SK-N-SH (cell line): Measurements from ENCODE around the gene GPR161. TPM values are rescaled to one million over a fixed set of nuclear protein-coding genes. Genes with fewer than 3 reads are reported as not detected.

Experiments
- CTCF ChIA-PET: fragments of 300-600, 350-600 bp; formaldehyde crosslinking; extraction: SDS; loops from one replicate; lab custom pipeline; 2021; lab: Yijun Ruan, JAX
- POLR2A ChIA-PET: fragments of 350-600 bp; sonication (Branson Sonifier 250); formaldehyde crosslinking; extraction: SDS; loops from one replicate; lab custom pipeline; 2020; ENCODE audit warnings: antibody characterized with exemption, inconsistent platforms; lab: Yijun Ruan, JAX
- DNase-seq: peaks from one replicate; pipeline ENCODE4 v3.0.0; 2012
- H2AFZ ChIP-seq: fragments of 200-600 bp; sonication (generic); 2 replicates; pipeline ENCODE4 v1.8.1; 2016; ENCODE audit warnings: antibody characterized with exemption, mild to moderate bottlenecking, low read depth
- H3F3A ChIP-seq: fragments of 200-600 bp; sonication (generic); replicated peaks from 2 replicates; pipeline ENCODE3; 2016; ENCODE audit warnings: antibody characterized with exemption, mild to moderate bottlenecking; ENCODE audit not compliant: insufficient read depth
- H3K27ac ChIP-seq, 2 experiments: fragments of 200-500 bp in 1 of 2; fragments of 200-600 bp in 1 of 2; sonication (Bioruptor generic) in 1 of 2; sonication (generic), shearing (Covaris generic) in 1 of 2; 2 replicates each; pipeline versions ENCODE4 v1.5.1 to v1.6.1; 2014 to 2016; ENCODE audit warnings: low read depth in 2 of 2, inconsistent platforms in 1 of 2, low read length in 1 of 2, mild to moderate bottlenecking in 1 of 2, mixed read lengths in 1 of 2
- H3K27me3 ChIP-seq: fragments of 200-600 bp; sonication (generic), shearing (Covaris generic); 2 replicates; pipeline ENCODE4 v1.6.1; 2016; ENCODE audit warnings: mixed run types; ENCODE audit not compliant: insufficient read depth
- H3K36me3 ChIP-seq, 2 experiments: fragments of 200-500 bp in 1 of 2; fragments of 200-600 bp in 1 of 2; sonication (Bioruptor generic) in 1 of 2; sonication (generic) in 1 of 2; replicated peaks in 1 of 2; 2 replicates each; pipeline versions ENCODE3 to v1.5.1; 2014 to 2016; ENCODE audit warnings: low read length in 1 of 2, mild to moderate bottlenecking in 1 of 2; ENCODE audit not compliant: insufficient read depth in 2 of 2, control insufficient read depth in 1 of 2
- H3K4me1 ChIP-seq, 2 experiments: fragments of 200-500 bp in 1 of 2; fragments of 200-600 bp in 1 of 2; sonication (Bioruptor generic) in 1 of 2; sonication (generic), shearing (Covaris generic) in 1 of 2; 2 replicates each; pipeline versions ENCODE4 v1.5.1 to v1.6.1; 2014 to 2016; ENCODE audit warnings: low read depth in 1 of 2, low read length in 1 of 2, mixed run types in 1 of 2; ENCODE audit not compliant: insufficient read depth in 2 of 2, control insufficient read depth in 1 of 2
- H3K4me2 ChIP-seq: fragments of 200-600 bp; sonication (generic), shearing (Covaris generic); 2 replicates; pipeline ENCODE4 v1.6.1; 2017; ENCODE audit warnings: mixed run types
- H3K4me3 ChIP-seq, 2 experiments: fragments of 200-500 bp in 1 of 2; fragments of 200-600 bp in 1 of 2; sonication (Bioruptor generic) in 1 of 2; sonication (generic), shearing (Covaris generic) in 1 of 2; 2 replicates each; pipeline versions ENCODE4 v1.5.1 to v1.8.1; 2014 to 2016; ENCODE audit warnings: low read depth in 2 of 2, inconsistent platforms in 1 of 2, low read length in 1 of 2, mild to moderate bottlenecking in 1 of 2, mixed read lengths in 1 of 2, moderate library complexity in 1 of 2
- H3K79me2 ChIP-seq: fragments of 200-600 bp; sonication (generic); 2 replicates; pipeline ENCODE4 v1.8.1; 2017; ENCODE audit warnings: mild to moderate bottlenecking; ENCODE audit not compliant: insufficient read depth
- H3K9ac ChIP-seq: fragments of 200-600 bp; sonication (generic); 2 replicates; pipeline ENCODE4 v1.6.1; 2017; ENCODE audit warnings: mixed run types
- H3K9me2 ChIP-seq: fragments of 200-600 bp; sonication (generic); 2 replicates; pipeline ENCODE4 v1.6.1; 2017; ENCODE audit warnings: mixed run types
- H3K9me3 ChIP-seq: fragments of 200-600 bp; sonication (generic); 2 replicates; pipeline ENCODE4 v1.6.1; 2017; ENCODE audit warnings: mixed run types, mild to moderate bottlenecking, moderate library complexity
- H4K20me1 ChIP-seq: fragments of 200-600 bp; sonication (generic); 2 replicates; pipeline ENCODE4 v1.6.1; 2017; ENCODE audit warnings: mild to moderate bottlenecking, mixed run types; ENCODE audit not compliant: insufficient read depth
- CHD2 ChIP-seq: fragments of 150-350 bp; IDR thresholded peaks from 2 replicates; pipeline ENCODE4 v1.6.1; 2018; ENCODE audit warnings: low read length; ENCODE audit not compliant: partially characterized antibody
- GABPA ChIP-seq: IDR thresholded peaks from 2 replicates; pipeline ENCODE4 v1.4.0; 2012; ENCODE audit warnings: low read depth, mild to moderate bottlenecking
- GATA2 ChIP-seq: sonication (generic); formaldehyde crosslinking; IDR thresholded peaks from 2 replicates; pipeline ENCODE4 v1.5.0; 2020; ENCODE audit warnings: mild to moderate bottlenecking, missing genetic modification reagents
- NFIC ChIP-seq: IDR thresholded peaks from 2 replicates; pipeline ENCODE4 v1.4.0; 2012; ENCODE audit warnings: borderline replicate concordance
- NRF1 ChIP-seq: IDR thresholded peaks from 2 replicates; pipeline ENCODE4 v1.6.1; 2012; ENCODE audit warnings: low read depth, mild to moderate bottlenecking, low read length
- POLR2AphosphoS5 ChIP-seq: IDR thresholded peaks from 2 replicates; pipeline ENCODE4 v1.6.1; 2012; ENCODE audit warnings: low read depth, low read length
- RAD21 ChIP-seq: IDR thresholded peaks from 2 replicates; pipeline ENCODE4 v1.6.1; 2012; ENCODE audit warnings: mild to moderate bottlenecking, low read length
- TCF12 ChIP-seq: IDR thresholded peaks from 2 replicates; pipeline ENCODE4 v1.4.0; 2012
- WGBS: methylation state at CpG from one replicate; pipeline ENCODE4 v1.1.6; 2017; ENCODE audit warnings: low lambda C conversion rate; 5-methylcytosine and 5-hydroxymethylcytosine counted together
- polyA plus RNA-seq, 3 experiments: library from polyadenylated mRNA; depleted of rRNA; stranded (reverse); fragments of >200 nt; gene quantifications; 2 replicates each; pipeline ENCODE4 v1.2.3, GENCODE V29; 2012
- TF ChIP-seq, protein P1 (sequence below): fragments of 200-600 bp; sonication (generic); IDR thresholded peaks from 2 replicates; pipeline ENCODE4 v1.6.1; 2017; ENCODE audit warnings: antibody characterized with exemption, mild to moderate bottlenecking, moderate library complexity
- TF ChIP-seq, protein P2 (sequence below): fragments of 150-350 bp; IDR thresholded peaks from 2 replicates; pipeline ENCODE4 v1.6.1; 2016; ENCODE audit warnings: mild to moderate bottlenecking, low read depth, low read length
- TF ChIP-seq, protein P3 (sequence below): IDR thresholded peaks from 2 replicates; pipeline ENCODE4 v1.4.0; 2012; ENCODE audit warnings: low read depth, borderline replicate concordance
- TF ChIP-seq, protein P4 (sequence below): IDR thresholded peaks from 2 replicates; pipeline ENCODE4 v1.4.0; 2012; ENCODE audit warnings: low read depth
- TF ChIP-seq, protein P5 (sequence below): fragments of 150-350 bp; IDR thresholded peaks from 2 replicates; pipeline ENCODE4 v1.6.1; 2017; ENCODE audit warnings: antibody characterized with exemption, low read length, low read depth, borderline replicate concordance
- TF ChIP-seq, protein P6 (sequence below): IDR thresholded peaks from 2 replicates; pipeline ENCODE4; 2012

Gene GPR161
- polyA plus RNA-seq, 1 of the 3 experiments (the other 2 are of a cell fraction) = 20.1 TPM

DNA sequence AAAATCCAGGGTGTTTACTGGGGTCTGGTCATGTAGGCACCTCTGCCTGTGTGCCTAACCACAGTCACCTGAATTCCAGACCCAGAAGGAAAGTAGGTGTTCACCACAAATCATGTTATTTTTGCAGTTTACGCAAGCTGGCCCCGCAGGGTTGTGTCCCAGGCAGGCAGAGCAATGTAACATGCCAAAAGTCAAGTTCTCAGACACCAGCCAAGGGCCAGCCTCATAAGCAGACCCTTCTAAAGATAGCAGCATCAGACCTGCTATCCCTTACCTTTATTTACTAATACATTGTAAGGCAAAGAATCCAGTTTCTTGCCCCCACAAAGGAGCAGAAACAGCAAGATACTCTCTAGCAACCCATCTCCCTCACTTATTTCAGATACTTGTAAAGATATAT is 83.0 kb downstream of the GPR161 start:
- Histone ChIP-seq H3K27me3 (no peaks in the 10 kb centered on the region), H3K9me3 (no peaks in the 10 kb centered on the region), H3K9ac (no peak overlapping the region), H3F3A (peaks cover 19% of the 10 kb centered on the region), H3K27ac (no peak overlapping the region), H3K4me2 (no peak overlapping the region), H3K79me2 (no peaks in the 10 kb centered on the region; the same call in 1 of the 2 replicates), H3K9me2 (no peaks in the 10 kb centered on the region), H4K20me1 (no peaks in the 10 kb centered on the region), H3K4me3 (no peak overlapping the region), H3K4me1 (no peaks in the 10 kb centered on the region), H3K36me3 (peaks cover 11 to 25% of the 10 kb centered on the region in 2 experiments), H2AFZ (no peak overlapping the region)
- ChIA-PET CTCF (interaction anchor here (1.0 to 2.0 kb wide), 2 partner anchors 29 to 339 kb away, joined by 4 to 11 read pairs; no protein-coding TSS in a partner anchor), POLR2A (no interaction called here)
- TF ChIP-seq, protein P1, sequence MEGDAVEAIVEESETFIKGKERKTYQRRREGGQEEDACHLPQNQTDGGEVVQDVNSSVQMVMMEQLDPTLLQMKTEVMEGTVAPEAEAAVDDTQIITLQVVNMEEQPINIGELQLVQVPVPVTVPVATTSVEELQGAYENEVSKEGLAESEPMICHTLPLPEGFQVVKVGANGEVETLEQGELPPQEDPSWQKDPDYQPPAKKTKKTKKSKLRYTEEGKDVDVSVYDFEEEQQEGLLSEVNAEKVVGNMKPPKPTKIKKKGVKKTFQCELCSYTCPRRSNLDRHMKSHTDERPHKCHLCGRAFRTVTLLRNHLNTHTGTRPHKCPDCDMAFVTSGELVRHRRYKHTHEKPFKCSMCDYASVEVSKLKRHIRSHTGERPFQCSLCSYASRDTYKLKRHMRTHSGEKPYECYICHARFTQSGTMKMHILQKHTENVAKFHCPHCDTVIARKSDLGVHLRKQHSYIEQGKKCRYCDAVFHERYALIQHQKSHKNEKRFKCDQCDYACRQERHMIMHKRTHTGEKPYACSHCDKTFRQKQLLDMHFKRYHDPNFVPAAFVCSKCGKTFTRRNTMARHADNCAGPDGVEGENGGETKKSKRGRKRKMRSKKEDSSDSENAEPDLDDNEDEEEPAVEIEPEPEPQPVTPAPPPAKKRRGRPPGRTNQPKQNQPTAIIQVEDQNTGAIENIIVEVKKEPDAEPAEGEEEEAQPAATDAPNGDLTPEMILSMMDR = no peak
- no peak for TF ChIP-seq GATA2 (CRISPR knock-in tag)
- TF ChIP-seq POLR2AphosphoS5 = no peak
- 95% methylated on average over 2 of the region's 2 CpGs for WGBS
- no peak for DNase-seq

DNA sequence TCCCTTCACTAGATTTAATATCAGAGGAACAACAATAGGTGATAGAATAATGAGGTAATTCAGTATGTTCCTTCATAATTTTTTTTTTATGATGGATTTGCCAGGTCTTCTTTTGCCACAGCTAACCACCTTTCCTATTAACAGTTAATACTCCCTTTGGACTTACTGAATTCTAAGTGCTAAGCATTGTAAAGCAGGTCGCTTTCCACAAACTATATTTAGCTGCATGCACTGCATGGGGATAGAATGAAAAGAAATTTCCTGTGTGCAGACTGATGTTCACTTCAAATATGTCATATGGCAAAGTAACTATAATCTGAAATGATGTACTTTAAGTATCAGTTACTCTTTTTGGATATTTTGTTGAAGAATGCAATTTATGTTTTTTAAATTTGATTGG is 85.8 kb downstream of the GPR161 start:
- Histone ChIP-seq H3K4me1 (no peaks in the 10 kb centered on the region), H3K27me3 (no peaks in the 10 kb centered on the region), H3K27ac (no peak overlapping the region), H3F3A (peaks cover 7% of the 10 kb centered on the region), H3K36me3 (peaks cover 34 to 38% of the 10 kb centered on the region in 2 experiments), H4K20me1 (no peaks in the 10 kb centered on the region), H3K79me2 (no peaks in the 10 kb centered on the region), H3K9me2 (no peaks in the 10 kb centered on the region), H3K9ac (no peak overlapping the region), H3K4me3 (no peak overlapping the region), H2AFZ (no peak overlapping the region)
- WGBS = 90% methylated on average over 1 of the region's 1 CpG
- DNase-seq = no peak
- no peak for TF ChIP-seq NRF1
- TF ChIP-seq, protein P2, sequence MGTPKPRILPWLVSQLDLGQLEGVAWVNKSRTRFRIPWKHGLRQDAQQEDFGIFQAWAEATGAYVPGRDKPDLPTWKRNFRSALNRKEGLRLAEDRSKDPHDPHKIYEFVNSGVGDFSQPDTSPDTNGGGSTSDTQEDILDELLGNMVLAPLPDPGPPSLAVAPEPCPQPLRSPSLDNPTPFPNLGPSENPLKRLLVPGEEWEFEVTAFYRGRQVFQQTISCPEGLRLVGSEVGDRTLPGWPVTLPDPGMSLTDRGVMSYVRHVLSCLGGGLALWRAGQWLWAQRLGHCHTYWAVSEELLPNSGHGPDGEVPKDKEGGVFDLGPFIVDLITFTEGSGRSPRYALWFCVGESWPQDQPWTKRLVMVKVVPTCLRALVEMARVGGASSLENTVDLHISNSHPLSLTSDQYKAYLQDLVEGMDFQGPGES = no peak
- no peak for TF ChIP-seq GABPA
- no peak for TF ChIP-seq RAD21
- no peak for TF ChIP-seq CHD2
- TF ChIP-seq, all 33 proteins: peak for 0
- H3K9me3 ChIP-seq = no peaks in the 10 kb centered on the region
- ChIA-PET POLR2A (no interaction called here), CTCF (interaction anchor here (0.7 to 1.4 kb wide), 2 partner anchors 13 to 33 kb away, joined by 3 read pairs; no protein-coding TSS in a partner anchor)
- H3K4me2 ChIP-seq = no peak overlapping the region

DNA sequence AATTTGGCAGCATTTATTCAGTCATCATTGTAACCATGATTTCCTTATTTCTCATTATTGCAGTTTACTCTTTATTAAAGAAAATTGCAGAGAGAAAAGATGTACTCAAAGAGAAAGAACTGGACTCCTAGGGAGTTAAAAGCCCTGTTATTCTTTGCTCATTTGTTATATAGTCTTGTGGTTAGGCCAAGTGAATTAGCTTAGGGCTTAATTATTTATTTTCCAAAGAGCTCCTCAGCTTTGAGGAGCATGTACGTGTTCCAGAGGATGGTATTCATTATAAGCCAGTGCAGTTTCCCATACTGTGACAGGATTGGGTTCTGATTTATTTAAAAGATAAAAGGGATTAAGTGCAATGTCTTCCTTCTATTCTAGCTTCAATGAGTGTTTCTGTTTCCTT is 86.4 kb downstream of the GPR161 start:
- Histone ChIP-seq H3K27ac (no peak overlapping the region), H3K9me2 (no peaks in the 10 kb centered on the region), H3K4me1 (no peaks in the 10 kb centered on the region; a peak in 1 of 4 replicates), H3K4me3 (no peak overlapping the region), H2AFZ (no peak overlapping the region), H3K9me3 (no peaks in the 10 kb centered on the region), H3K36me3 (peaks cover 40 to 44% of the 10 kb centered on the region in 2 experiments), H3K79me2 (no peaks in the 10 kb centered on the region), H3F3A (peaks cover 7% of the 10 kb centered on the region), H4K20me1 (no peaks in the 10 kb centered on the region), H3K4me2 (no peak overlapping the region), H3K27me3 (no peaks in the 10 kb centered on the region), H3K9ac (no peak overlapping the region)
- DNase-seq = no peak
- TF ChIP-seq, protein P3, sequence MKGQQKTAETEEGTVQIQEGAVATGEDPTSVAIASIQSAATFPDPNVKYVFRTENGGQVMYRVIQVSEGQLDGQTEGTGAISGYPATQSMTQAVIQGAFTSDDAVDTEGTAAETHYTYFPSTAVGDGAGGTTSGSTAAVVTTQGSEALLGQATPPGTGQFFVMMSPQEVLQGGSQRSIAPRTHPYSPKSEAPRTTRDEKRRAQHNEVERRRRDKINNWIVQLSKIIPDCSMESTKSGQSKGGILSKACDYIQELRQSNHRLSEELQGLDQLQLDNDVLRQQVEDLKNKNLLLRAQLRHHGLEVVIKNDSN = no peak
- TF ChIP-seq, protein P4, sequence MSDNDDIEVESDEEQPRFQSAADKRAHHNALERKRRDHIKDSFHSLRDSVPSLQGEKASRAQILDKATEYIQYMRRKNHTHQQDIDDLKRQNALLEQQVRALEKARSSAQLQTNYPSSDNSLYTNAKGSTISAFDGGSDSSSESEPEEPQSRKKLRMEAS = no peak
- TF ChIP-seq NFIC (no peak), TCF12 (no peak), GATA2 (CRISPR knock-in tag) (no peak)
- TF ChIP-seq, protein P5, sequence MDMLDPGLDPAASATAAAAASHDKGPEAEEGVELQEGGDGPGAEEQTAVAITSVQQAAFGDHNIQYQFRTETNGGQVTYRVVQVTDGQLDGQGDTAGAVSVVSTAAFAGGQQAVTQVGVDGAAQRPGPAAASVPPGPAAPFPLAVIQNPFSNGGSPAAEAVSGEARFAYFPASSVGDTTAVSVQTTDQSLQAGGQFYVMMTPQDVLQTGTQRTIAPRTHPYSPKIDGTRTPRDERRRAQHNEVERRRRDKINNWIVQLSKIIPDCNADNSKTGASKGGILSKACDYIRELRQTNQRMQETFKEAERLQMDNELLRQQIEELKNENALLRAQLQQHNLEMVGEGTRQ = no peak
- TF ChIP-seq, protein P6, sequence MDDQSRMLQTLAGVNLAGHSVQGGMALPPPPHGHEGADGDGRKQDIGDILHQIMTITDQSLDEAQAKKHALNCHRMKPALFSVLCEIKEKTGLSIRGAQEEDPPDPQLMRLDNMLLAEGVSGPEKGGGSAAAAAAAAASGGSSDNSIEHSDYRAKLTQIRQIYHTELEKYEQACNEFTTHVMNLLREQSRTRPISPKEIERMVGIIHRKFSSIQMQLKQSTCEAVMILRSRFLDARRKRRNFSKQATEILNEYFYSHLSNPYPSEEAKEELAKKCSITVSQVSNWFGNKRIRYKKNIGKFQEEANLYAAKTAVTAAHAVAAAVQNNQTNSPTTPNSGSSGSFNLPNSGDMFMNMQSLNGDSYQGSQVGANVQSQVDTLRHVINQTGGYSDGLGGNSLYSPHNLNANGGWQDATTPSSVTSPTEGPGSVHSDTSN = no peak
- ChIA-PET CTCF (interaction anchor here (0.7 to 1.4 kb wide), 2 partner anchors 13 to 34 kb away, joined by 3 read pairs; no protein-coding TSS in a partner anchor), POLR2A (no interaction called here)
- 90% methylated on average over 1 of the region's 1 CpG for WGBS
